Tibial artery (tissue), 4 donors: Measurements from ENCODE around the gene CPEB3.

Experiments used
- DNase-seq, 2 donors: peaks; one replicate each; pipeline ENCODE4 v3.0.0-alpha.2; 2019
- H3K27ac ChIP-seq, 2 donors: fragments of 200-600 bp; sonication (generic) in 1 of 2; 1 replicate in 1 of 2; 2 replicates in 1 of 2; pipeline ENCODE4 v1.5.1; 2018 to 2019; ENCODE audit warnings: mild to moderate bottlenecking in 1 of 2
- H3K27me3 ChIP-seq, 2 donors: fragments of 200-600 bp; sonication (generic) in 1 of 2; one replicate each; pipeline versions ENCODE4 v1.5.1 to v1.6.0; 2016 to 2019
- H3K36me3 ChIP-seq, 3 donors: fragments of 200-600 bp; sonication (generic) in 2 of 3; one replicate each; pipeline ENCODE4 v1.5.1; 2016 to 2019; ENCODE audit warnings: mild to moderate bottlenecking in 2 of 3
- H3K4me1 ChIP-seq, 4 donors: fragments of 200-600 bp; sonication (generic) in 2 of 4; 1 replicate in 3 of 4; 2 replicates in 1 of 4; pipeline ENCODE4 v1.5.1; 2016 to 2019
- H3K4me3 ChIP-seq, 2 donors: fragments of 200-600 bp; sonication (generic) in 1 of 2; 1 replicate in 1 of 2; 2 replicates in 1 of 2; pipeline ENCODE4 v1.5.1; 2018 to 2019; ENCODE audit warnings: mild to moderate bottlenecking in 2 of 2
- H3K9me3 ChIP-seq, 3 donors: fragments of 200-600 bp; sonication (generic) in 1 of 3; one replicate each; pipeline ENCODE4 v1.5.1; 2016 to 2019
- intact Hi-C: fragments of 100-400 bp; cut with DNase I; formaldehyde crosslinking; loops from one replicate; pipeline ENCODE4 v1.15.0; 2023; ENCODE audit warnings: low total_unique reads
- TF ChIP-seq, protein P1 (sequence below), 2 experiments: fragments of 200-600 bp in 1 of 2; fragments of 450-650 bp in 1 of 2; IDR thresholded peaks; one replicate each; pipeline ENCODE4 v1.5.1; 2017 to 2019; ENCODE audit warnings: antibody characterized with exemption in 2 of 2, mild to moderate bottlenecking in 1 of 2, moderate library complexity in 1 of 2

Gene CPEB3

DNA sequence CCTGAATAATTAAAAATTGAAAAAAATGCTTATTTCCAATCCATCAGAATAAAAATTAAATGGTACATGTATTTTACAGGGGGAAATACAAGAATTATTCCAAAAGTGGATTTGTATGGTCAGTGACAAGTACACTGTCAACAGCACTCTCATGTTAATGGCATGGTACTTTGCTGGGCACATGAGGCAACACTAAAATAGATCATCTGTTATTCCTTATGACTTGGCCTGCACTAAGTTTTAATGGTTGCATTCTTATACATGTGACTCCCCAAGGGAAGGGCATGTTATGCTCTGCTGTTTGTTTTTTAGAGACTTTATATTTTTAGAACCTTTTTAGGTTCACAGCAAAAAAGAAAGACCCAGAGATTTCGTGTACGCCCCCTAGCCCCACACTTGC is 128.3 kb downstream of the CPEB3 start:
- DNase-seq = no peak
- H3K27me3 ChIP-seq = no peaks in the 10 kb centered on the region
- intact Hi-C loops = no loop called here
- no peak overlapping the region for H3K4me3 ChIP-seq
- TF ChIP-seq, protein P1, sequence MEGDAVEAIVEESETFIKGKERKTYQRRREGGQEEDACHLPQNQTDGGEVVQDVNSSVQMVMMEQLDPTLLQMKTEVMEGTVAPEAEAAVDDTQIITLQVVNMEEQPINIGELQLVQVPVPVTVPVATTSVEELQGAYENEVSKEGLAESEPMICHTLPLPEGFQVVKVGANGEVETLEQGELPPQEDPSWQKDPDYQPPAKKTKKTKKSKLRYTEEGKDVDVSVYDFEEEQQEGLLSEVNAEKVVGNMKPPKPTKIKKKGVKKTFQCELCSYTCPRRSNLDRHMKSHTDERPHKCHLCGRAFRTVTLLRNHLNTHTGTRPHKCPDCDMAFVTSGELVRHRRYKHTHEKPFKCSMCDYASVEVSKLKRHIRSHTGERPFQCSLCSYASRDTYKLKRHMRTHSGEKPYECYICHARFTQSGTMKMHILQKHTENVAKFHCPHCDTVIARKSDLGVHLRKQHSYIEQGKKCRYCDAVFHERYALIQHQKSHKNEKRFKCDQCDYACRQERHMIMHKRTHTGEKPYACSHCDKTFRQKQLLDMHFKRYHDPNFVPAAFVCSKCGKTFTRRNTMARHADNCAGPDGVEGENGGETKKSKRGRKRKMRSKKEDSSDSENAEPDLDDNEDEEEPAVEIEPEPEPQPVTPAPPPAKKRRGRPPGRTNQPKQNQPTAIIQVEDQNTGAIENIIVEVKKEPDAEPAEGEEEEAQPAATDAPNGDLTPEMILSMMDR (IDR thresholded peaks at IDR 0.05) = no peak
- H3K27ac ChIP-seq = no peak overlapping the region
- H3K36me3 ChIP-seq = peaks cover 9 to 16% (median 10%) of the 10 kb centered on the region in 3 donors
- peaks cover 0 to 3% (median 0%) of the 10 kb centered on the region in 4 donors for H3K4me1 ChIP-seq
- peaks cover 0 to 14% (median 5%) of the 10 kb centered on the region in 3 donors for H3K9me3 ChIP-seq

DNA sequence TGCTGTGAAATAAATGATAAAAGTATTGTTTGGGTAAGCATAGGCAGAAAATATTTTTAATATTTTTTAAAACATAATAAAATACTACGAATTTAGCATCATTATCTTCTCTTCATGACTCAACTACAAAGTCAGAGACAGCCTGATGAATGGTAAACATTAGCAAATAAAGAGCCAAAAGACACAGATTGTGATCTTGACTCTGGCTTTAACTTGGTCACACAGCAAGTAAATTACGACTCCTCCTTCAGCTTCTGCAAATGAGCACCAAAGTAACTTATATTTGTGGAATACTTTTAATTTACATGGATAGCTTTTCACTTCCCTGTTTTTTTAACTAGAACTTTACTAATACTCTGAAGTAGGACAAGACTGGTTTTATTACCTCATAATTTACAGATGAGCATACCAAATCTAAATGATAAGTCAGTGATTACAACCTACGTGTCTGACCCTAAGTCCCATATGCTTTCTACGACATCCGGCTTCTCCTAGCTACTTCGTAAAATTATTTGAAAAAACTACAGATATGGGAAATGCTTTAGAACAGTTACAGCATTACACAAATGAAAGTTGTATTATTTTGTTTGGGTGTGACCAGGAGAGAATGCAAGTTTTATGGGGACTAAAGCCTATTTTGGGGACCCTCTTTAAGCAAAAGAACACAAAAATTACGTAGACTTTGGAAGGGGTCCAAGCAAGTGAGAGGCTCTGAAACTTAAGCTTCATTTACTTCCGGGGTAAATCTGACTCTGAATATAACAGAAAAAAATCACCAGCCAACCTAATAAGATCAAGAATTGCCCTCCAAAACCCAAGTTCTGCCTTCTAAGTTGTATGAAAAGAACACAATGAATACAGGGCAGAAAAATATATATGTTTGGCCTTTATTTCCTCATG is 133.8 kb downstream of the CPEB3 start:
- Histone ChIP-seq H3K9me3 (no peaks in the 10 kb centered on the region), H3K27ac (no peak overlapping the region), H3K4me3 (no peak overlapping the region), H3K36me3 (no peaks in the 10 kb centered on the region), H3K4me1 (peaks cover 0 to 5% (median 0%) of the 10 kb centered on the region in 4 donors), H3K27me3 (no peaks in the 10 kb centered on the region)
- DNase-seq = no peak
- intact Hi-C loops = no loop called here
- TF ChIP-seq, protein P1 (IDR thresholded peaks at IDR 0.05) = no peak

DNA sequence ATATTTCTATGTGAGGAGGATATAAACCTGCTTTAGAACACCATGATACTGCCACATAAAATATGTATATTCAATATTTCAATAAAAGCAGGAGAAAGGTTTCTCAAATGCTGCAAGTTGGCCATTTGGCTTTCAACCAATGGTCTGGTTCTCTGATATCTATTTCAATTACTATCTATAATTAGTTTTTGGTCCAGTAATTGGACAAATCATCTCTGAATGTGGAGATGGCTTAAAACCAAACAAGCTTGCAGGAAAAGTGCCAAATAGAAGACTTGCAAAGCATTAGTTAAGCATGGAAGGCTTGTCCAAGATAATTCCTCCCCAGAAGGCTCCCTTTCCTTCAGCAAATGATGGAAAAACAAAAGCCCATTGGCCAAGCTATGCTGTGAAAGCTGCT is 140.1 kb downstream of the CPEB3 start:
- peaks cover 0 to 40% (median 14%) of the 10 kb centered on the region in 4 donors for H3K4me1 ChIP-seq
- intact Hi-C loops = no loop called here
- H3K36me3 ChIP-seq = no peaks in the 10 kb centered on the region
- TF ChIP-seq, protein P1 (IDR thresholded peaks at IDR 0.05) = no peak
- no peaks in the 10 kb centered on the region for H3K27me3 ChIP-seq
- no peak overlapping the region for H3K27ac ChIP-seq
- no peak for DNase-seq
- H3K9me3 ChIP-seq = no peaks in the 10 kb centered on the region
- no peak overlapping the region for H3K4me3 ChIP-seq

DNA sequence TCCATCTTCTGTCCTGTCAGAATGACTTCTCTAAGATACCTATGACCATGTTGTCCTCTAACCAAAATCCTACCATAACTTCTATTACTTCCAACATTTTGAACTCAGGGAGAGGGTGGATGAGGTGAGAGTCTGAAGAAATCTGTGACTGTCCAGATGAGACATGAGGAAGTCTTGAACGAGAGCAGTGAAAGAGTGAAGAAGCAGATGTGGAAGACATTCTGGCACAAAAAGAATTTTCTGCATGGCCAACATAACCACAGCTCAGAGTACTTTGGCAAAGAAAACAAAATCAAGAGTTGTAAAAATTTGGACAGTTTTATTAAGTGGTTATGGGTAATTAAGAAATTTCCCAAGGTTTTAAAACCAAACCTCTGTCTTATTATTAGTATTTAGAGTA is 141.6 kb downstream of the CPEB3 start:
- TF ChIP-seq, protein P1 (IDR thresholded peaks at IDR 0.05) = no peak
- Histone ChIP-seq H3K36me3 (no peaks in the 10 kb centered on the region), H3K9me3 (no peaks in the 10 kb centered on the region), H3K4me1 (peaks cover 0 to 55% (median 20%) of the 10 kb centered on the region in 4 donors), H3K27ac (no peak overlapping the region), H3K4me3 (no peak overlapping the region), H3K27me3 (no peaks in the 10 kb centered on the region)
- DNase-seq = no peak
- intact Hi-C loops = no loop called here

DNA sequence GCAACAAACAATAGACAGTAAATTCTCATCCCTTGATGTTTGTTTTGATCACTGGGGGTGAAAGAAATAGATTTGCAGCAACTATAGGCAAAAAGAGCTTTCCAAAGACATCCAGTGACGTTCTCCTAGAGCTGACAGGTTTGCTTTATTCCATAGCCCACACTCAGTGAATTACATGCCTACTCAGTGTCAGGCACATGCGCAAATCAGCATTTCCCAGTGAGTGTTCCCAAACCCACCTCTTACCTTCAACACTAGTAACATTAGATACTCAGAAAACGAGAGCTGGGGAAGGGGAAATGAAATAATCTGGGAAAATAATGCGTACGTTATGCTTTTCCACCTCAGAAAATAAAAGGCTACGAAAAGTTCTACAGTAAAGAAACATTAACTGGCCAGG is 144.1 kb downstream of the CPEB3 start:
- TF ChIP-seq, protein P1 (IDR thresholded peaks at IDR 0.05) = no peak
- intact Hi-C loops = no loop called here
- Histone ChIP-seq H3K27ac (peak overlapping the region; percentile 60 to 74), H3K4me1 (peaks cover 0 to 80% (median 26%) of the 10 kb centered on the region in 4 donors), H3K36me3 (no peaks in the 10 kb centered on the region), H3K9me3 (no peaks in the 10 kb centered on the region), H3K4me3 (no peak overlapping the region), H3K27me3 (no peaks in the 10 kb centered on the region)
- DNase-seq = no peak
